Activated naive CD8-positive, alpha-beta T cell (primary cell): ENCODE data around the gene PPP4R2.
A peak's percentile ranks its signal among the peaks of the same experiment; 100 is the strongest.

Experiments used
- H3K27ac Mint-ChIP-seq: one replicate; pipeline ENCODE4 v1.8.0; 2021; ENCODE audit warnings: mixed read lengths
- H3K27me3 Mint-ChIP-seq: one replicate; pipeline ENCODE4 v1.8.0; 2021; ENCODE audit warnings: mixed read lengths
- H3K36me3 Mint-ChIP-seq: one replicate; pipeline ENCODE4 v1.8.0; 2021; ENCODE audit warnings: mixed read lengths
- H3K4me1 Mint-ChIP-seq: one replicate; pipeline ENCODE4 v1.8.0; 2021; ENCODE audit warnings: low read depth, mixed read lengths
- H3K4me3 Mint-ChIP-seq: one replicate; pipeline ENCODE4 v1.8.0; 2021; ENCODE audit warnings: mild to moderate bottlenecking, mixed read lengths
- H3K9me3 Mint-ChIP-seq: one replicate; pipeline ENCODE4 v1.8.0; 2021; ENCODE audit warnings: low read depth, mixed read lengths

The PPP4R2 gene

GRCh38 chr3:73028803-73029202, 32.2 kb downstream of the PPP4R2 start:
- H3K27ac Mint-ChIP-seq = peak overlapping the region; percentile 89

DNA sequence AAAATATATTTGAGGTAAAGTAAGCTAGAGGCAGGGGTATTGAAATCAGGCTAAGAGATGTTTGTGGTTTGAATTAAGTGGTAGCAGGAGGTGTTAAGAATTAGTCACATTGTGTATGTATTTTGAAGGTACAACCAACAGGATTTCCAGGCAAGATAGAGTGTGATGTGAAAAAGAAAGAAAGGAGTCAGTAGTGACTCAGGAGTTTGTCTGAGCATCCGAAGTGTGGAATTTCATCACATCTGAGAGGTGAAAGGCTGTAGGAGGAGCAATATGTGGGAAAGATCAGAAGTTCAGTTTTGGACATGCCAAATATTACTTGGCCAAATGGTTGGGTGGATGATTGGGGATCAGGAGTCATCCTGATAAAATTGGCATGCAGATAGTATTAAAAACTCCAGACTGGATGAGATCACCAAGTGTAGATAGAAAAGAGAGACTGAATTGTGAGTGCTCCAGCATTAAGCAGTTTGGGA, 32.7 kb downstream of the PPP4R2 start:
- peak overlapping the region; percentile 52 for H3K4me3 Mint-ChIP-seq
- H3K27ac Mint-ChIP-seq = peak overlapping the region; percentile 89
- H3K36me3 Mint-ChIP-seq = peaks cover 11% of the 10 kb centered on the region
- peaks cover 83% of the 10 kb centered on the region for H3K4me1 Mint-ChIP-seq
- H3K27me3 Mint-ChIP-seq = no peaks in the 10 kb centered on the region
- no peaks in the 10 kb centered on the region for H3K9me3 Mint-ChIP-seq

More at GRCh38 chr3:73028803-73029202, 32.2 kb downstream of the PPP4R2 start:
- Mint-ChIP-seq H3K4me3 (peak overlapping the region; percentile 52), H3K36me3 (peaks cover 9% of the 10 kb centered on the region), H3K4me1 (peaks cover 81% of the 10 kb centered on the region), H3K9me3 (no peaks in the 10 kb centered on the region), H3K27me3 (no peaks in the 10 kb centered on the region)

DNA sequence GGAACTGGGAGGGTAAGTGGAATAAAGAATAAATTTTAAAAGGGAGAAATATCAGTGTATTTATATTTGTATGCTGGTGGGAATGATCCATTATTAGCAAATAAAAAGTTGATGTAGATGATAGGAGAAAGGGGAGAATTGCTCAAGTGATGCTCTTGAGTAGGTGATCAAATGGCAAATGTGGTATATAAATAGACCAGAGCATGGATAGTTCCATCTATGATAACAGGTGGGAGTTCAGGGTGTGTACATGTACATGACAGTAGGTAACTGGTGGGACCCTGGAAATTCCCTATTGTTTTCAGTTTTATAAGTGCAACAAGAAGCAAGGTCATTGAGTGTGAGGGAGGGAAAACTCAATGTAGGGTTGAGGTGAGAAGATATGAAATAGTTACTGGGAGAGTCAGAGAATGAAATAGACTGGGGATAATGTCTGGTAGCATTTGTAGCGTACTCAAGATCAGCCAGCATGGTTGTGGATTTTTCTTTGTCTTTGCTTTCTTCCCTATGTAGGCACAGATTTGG, 33.5 kb downstream of the PPP4R2 start:
- Mint-ChIP-seq H3K27ac (peak overlapping the region; percentile 89), H3K9me3 (no peaks in the 10 kb centered on the region), H3K27me3 (no peaks in the 10 kb centered on the region), H3K36me3 (peaks cover 11% of the 10 kb centered on the region), H3K4me3 (peak overlapping the region; percentile 24), H3K4me1 (peaks cover 84% of the 10 kb centered on the region)

DNA sequence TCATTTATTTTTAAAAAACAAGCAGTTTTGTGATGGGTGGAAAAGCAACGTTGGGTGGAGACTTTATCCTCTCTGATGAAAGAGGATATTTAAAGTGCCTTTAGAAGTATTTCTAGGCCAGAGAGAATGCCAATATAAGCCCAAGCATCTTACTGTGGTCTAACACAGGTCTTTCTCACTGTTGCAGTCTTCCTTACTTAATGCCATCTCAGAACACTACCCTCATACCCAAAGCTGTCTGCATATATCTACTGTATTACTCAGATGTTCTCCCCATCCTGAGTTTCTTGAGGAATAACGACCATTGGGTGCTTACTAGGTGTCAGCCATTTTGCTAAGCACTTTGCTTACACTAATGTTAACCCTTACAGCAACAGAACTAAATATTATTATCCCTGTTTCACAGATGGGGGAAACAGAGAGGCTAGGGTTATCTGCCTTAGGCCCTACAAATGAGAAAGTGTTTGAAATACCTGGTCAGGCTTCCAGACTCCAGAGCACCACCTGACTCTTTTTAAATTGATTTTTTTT, 35.0 kb downstream of the PPP4R2 start:
- Mint-ChIP-seq H3K36me3 (peaks cover 14% of the 10 kb centered on the region), H3K27ac (no peak overlapping the region), H3K4me1 (peaks cover 81% of the 10 kb centered on the region)

DNA sequence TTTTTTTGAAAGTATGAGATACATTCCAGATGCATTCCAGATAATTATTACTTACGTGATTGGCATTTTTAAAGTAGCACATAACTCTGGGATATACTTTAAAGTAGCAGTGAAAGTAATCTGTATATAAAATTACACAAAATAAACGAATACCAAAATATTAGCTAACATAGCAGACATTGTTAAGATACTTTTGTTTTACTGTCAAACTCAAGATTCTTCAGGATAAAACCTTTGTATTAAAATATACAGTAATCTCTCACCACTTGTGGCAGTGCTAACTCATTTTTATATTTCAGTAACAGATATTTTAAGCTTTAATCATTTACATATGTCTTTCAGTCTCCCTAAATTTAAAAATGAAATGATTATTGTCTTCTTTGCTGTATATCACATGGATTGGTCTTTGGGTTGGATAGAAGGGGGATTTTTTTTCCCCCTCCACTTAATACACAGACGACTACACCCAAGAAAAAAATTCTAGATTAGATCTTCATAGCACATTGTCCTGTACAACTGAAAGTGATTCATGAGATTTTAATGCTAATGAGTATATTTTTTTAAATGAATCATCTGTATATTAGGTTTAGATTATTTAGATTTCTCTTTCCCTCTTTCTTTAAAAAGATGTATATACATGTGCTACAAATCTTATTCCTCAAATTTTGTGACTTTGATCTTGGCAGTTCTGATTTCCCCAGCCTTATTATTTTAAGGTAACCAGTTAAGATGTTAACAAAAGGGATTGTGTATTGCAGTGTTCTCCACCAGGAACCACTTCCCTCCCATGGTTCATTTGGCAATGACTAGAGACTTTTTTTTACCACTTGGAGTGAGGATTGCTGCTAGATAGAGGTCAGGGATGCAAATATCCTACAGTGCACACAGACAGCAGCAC, 40.3 kb downstream of the PPP4R2 start:
- no peaks in the 10 kb centered on the region for H3K27me3 Mint-ChIP-seq
- peak overlapping the region; percentile 77 for H3K27ac Mint-ChIP-seq
- no peak overlapping the region for H3K4me3 Mint-ChIP-seq
- peaks cover 89% of the 10 kb centered on the region for H3K4me1 Mint-ChIP-seq
- no peaks in the 10 kb centered on the region for H3K9me3 Mint-ChIP-seq
- peaks cover 10% of the 10 kb centered on the region for H3K36me3 Mint-ChIP-seq

More for the DNA sequence above, 35.0 kb downstream of the PPP4R2 start:
- no peak overlapping the region for H3K4me3 Mint-ChIP-seq
- no peaks in the 10 kb centered on the region for H3K27me3 Mint-ChIP-seq
- no peaks in the 10 kb centered on the region for H3K9me3 Mint-ChIP-seq

GRCh38 chr3:73041537-73041936, 44.9 kb downstream of the PPP4R2 start:
- H3K27me3 Mint-ChIP-seq = no peaks in the 10 kb centered on the region
- no peaks in the 10 kb centered on the region for H3K9me3 Mint-ChIP-seq
- H3K4me1 Mint-ChIP-seq = peaks cover 81% of the 10 kb centered on the region
- H3K4me3 Mint-ChIP-seq = no peak overlapping the region
- peak overlapping the region; percentile 71 for H3K27ac Mint-ChIP-seq
- peaks cover 5% of the 10 kb centered on the region for H3K36me3 Mint-ChIP-seq

GRCh38 chr3:73043414-73043813, 46.8 kb downstream of the PPP4R2 start:
- Mint-ChIP-seq H3K9me3 (no peaks in the 10 kb centered on the region), H3K36me3 (no peaks in the 10 kb centered on the region), H3K27ac (no peak overlapping the region), H3K4me3 (no peak overlapping the region), H3K4me1 (peaks cover 66% of the 10 kb centered on the region), H3K27me3 (no peaks in the 10 kb centered on the region)

DNA sequence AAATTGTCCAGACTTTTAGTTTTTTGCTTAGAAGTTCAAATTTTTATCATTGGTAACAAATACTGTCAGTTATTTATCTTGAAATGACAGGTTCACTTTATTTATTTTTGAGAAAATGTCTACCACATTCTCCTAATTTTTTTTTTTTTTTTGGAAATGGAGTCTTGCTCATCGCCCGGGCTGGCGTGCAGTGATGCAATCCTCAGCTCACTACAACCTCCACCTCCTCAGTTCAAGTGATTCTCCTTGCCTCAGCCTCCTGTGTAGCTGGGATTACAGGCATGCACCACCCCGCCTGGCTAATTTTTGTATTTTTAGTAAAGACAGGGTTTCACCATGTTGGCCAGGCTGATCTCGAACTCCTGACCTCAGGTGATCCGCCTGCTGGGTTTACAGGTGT, 48.8 kb downstream of the PPP4R2 start:
- H3K36me3 Mint-ChIP-seq = no peaks in the 10 kb centered on the region
- peaks cover 54% of the 10 kb centered on the region for H3K4me1 Mint-ChIP-seq
- no peaks in the 10 kb centered on the region for H3K9me3 Mint-ChIP-seq
- no peaks in the 10 kb centered on the region for H3K27me3 Mint-ChIP-seq
- H3K27ac Mint-ChIP-seq = peak overlapping the region; percentile 68
- no peak overlapping the region for H3K4me3 Mint-ChIP-seq

- Mint-ChIP-seq H3K36me3 (no peaks in the 10 kb centered on the region), H3K4me3 (no peak overlapping the region), H3K27me3 (no peaks in the 10 kb centered on the region), H3K4me1 (peaks cover 49% of the 10 kb centered on the region), H3K9me3 (no peaks in the 10 kb centered on the region), H3K27ac (no peak overlapping the region)
Measured at GRCh38 chr3:73046195-73046594, 49.6 kb downstream of the PPP4R2 start.

DNA sequence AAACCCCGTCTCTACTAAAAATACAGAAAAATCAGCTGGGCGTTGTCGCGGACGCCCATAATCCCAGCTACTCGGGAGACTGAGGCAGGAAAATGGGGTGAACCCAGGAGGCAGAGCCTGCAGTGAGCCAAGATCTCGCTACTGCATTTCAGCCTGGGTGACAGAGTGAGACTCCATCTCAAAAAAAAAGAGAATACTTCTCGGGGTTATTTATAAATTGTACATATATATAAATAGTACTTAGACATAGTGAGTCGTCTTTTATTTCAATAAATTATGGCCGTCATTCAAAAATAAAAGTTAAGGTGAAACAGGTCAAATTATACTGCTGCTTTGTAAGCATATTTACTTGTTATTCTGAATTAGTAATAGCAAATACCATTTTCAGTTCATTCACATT, 52.7 kb downstream of the PPP4R2 start:
- H3K27me3 Mint-ChIP-seq = no peaks in the 10 kb centered on the region
- H3K4me1 Mint-ChIP-seq = peaks cover 33% of the 10 kb centered on the region
- no peak overlapping the region for H3K4me3 Mint-ChIP-seq
- no peaks in the 10 kb centered on the region for H3K36me3 Mint-ChIP-seq
- no peak overlapping the region for H3K27ac Mint-ChIP-seq
- no peaks in the 10 kb centered on the region for H3K9me3 Mint-ChIP-seq

- Mint-ChIP-seq H3K27me3 (no peaks in the 10 kb centered on the region), H3K27ac (no peak overlapping the region), H3K36me3 (no peaks in the 10 kb centered on the region), H3K4me3 (no peak overlapping the region), H3K9me3 (no peaks in the 10 kb centered on the region), H3K4me1 (peaks cover 21% of the 10 kb centered on the region)
Measured at GRCh38 chr3:73052857-73053256, 56.2 kb downstream of the PPP4R2 start.

DNA sequence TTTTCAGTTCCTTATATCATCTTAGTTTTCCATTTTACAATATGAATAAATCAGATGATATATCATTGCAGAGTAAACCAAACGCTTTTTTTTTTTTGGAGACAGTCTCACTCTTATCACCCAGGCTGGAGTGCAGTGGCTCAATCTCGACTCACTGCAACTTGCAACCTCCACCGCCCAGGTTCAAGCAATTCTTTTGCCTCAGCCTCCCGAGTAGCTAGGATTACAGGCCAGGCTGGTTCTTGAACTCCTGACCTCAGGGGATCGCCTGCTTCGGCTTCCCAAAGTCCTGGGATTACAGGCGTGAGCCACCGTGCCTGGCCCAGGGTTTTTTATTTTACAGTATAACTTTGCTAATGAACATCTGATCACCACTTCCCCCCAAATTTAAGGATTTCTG, 59.0 kb downstream of the PPP4R2 start:
- peaks cover 19% of the 10 kb centered on the region for H3K4me1 Mint-ChIP-seq
- H3K4me3 Mint-ChIP-seq = no peak overlapping the region
- H3K36me3 Mint-ChIP-seq = no peaks in the 10 kb centered on the region
- no peaks in the 10 kb centered on the region for H3K9me3 Mint-ChIP-seq
- no peaks in the 10 kb centered on the region for H3K27me3 Mint-ChIP-seq
- no peak overlapping the region for H3K27ac Mint-ChIP-seq

DNA sequence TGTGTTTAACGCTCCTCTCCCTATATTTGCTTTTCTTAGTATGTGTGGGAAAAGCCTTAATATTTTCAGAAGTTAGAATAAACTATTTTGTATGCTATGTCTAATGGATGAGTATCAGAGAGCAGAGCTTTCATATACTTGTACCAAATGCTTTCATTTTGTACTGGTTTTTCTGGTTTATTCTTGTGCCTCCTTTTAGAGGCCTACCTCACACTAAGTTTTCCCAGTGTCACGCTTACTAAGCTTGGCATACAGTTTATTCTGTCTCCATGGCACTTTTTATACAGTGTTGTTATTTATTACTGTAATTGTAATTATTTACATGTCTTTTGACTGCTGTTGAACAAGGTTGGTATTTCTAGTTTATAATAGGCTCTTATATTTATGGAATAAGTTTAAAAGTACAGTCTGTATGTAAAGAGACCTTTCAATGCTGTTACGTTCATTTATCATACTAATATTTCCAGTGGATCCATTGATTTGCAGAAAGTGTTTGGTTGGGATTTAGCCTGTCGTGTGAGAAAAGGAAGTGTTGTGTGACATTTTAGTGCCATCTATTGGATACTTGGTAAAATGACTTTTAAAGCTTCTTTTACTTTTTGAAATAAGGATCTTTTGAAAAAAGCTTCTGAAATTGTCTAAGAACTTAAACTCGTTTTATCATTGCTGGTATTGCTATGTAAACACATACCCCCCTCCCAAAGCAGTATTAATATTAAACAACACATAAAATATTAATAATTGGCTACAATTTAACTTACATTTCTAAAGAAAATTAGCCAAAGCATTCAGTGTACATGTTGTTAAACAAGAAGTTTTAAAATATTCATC, 59.6 kb downstream of the PPP4R2 start:
- Mint-ChIP-seq H3K4me1 (peaks cover 17% of the 10 kb centered on the region), H3K9me3 (no peaks in the 10 kb centered on the region), H3K27ac (no peak overlapping the region), H3K4me3 (no peak overlapping the region), H3K27me3 (no peaks in the 10 kb centered on the region), H3K36me3 (no peaks in the 10 kb centered on the region)

DNA sequence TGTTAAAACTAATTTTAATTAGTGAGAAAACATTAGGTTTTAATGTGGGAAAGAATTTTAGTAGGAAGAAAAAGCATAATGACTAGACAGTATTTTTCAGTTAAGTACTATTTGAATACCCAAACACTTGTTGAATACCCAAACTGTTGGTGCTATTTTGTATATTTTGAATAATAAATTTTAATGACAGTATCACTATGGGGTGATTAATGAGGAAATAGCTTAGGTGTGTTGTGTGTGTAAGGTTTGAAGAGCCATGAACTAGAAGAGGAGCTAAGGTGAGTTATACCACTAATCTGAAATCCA, 60.2 kb downstream of the PPP4R2 start:
- Mint-ChIP-seq H3K27me3 (no peaks in the 10 kb centered on the region), H3K36me3 (no peaks in the 10 kb centered on the region), H3K27ac (no peak overlapping the region), H3K4me3 (no peak overlapping the region), H3K4me1 (peaks cover 15% of the 10 kb centered on the region), H3K9me3 (no peaks in the 10 kb centered on the region)

DNA sequence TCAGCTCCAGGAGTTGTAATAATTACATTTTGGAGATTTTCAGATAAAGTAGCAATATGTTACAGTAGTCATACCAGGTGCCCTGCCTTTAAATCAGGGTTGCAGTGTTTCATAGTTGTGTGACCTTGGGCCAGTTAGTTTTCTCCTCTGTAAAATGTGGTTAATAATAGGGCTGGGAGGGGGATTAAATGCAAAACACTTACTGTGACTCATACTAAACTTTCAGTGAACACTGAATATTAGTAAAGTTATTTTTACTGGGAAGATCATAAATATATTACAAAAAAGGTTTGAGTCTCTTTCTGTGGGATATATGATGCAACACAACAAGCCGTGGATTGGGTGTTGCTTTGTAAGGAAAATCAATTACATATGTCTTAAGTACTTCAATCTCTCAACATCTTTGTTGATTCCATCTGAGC, 63.7 kb downstream of the PPP4R2 start:
- no peaks in the 10 kb centered on the region for H3K27me3 Mint-ChIP-seq
- H3K9me3 Mint-ChIP-seq = no peaks in the 10 kb centered on the region
- H3K4me1 Mint-ChIP-seq = peaks cover 7% of the 10 kb centered on the region
- H3K36me3 Mint-ChIP-seq = no peaks in the 10 kb centered on the region
- no peak overlapping the region for H3K27ac Mint-ChIP-seq
- no peak overlapping the region for H3K4me3 Mint-ChIP-seq
